Peyer's patch (tissue), 4 donors: ENCODE measurements around the gene CALM3.

Source experiments
- POLR2A ChIP-seq, 2 donors: fragments of 450-650 bp; IDR thresholded peaks; one replicate each; pipeline ENCODE4 v1.5.1; 2017; ENCODE audit warnings: antibody characterized with exemption in 2 of 2, mild to moderate bottlenecking in 2 of 2, moderate library complexity in 2 of 2
- TF ChIP-seq, protein P1 (sequence below), 6 experiments: fragments of 450-650 bp in 4 of 6; fragments of 200-600 bp in 2 of 6; sonication (generic) in 1 of 6; IDR thresholded peaks; one replicate each; pipeline ENCODE4 v1.5.1; 2017 to 2019; ENCODE audit warnings: antibody characterized with exemption in 6 of 6, mild to moderate bottlenecking in 3 of 6, moderate library complexity in 1 of 6

DNA sequence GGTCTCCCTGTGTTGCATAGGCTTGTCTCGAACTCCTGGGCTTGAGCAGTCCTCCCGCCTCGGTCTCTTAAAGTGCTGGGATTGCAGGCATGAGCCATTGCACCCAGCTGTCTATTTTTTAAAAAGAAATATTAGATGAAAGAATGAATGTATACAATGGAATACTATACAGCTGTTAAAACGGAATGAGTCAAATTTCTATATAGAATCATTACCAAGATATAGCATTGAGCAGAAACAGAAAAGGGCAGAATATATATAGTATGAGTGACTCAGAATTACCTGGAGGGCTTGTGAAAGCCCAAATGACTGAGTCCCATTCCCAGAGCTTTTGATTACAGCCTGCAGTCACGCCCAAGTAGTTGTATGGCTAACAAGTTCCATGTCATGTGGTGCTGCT is 55.4 kb downstream of the CALM3 start:
- TF ChIP-seq, protein P1, sequence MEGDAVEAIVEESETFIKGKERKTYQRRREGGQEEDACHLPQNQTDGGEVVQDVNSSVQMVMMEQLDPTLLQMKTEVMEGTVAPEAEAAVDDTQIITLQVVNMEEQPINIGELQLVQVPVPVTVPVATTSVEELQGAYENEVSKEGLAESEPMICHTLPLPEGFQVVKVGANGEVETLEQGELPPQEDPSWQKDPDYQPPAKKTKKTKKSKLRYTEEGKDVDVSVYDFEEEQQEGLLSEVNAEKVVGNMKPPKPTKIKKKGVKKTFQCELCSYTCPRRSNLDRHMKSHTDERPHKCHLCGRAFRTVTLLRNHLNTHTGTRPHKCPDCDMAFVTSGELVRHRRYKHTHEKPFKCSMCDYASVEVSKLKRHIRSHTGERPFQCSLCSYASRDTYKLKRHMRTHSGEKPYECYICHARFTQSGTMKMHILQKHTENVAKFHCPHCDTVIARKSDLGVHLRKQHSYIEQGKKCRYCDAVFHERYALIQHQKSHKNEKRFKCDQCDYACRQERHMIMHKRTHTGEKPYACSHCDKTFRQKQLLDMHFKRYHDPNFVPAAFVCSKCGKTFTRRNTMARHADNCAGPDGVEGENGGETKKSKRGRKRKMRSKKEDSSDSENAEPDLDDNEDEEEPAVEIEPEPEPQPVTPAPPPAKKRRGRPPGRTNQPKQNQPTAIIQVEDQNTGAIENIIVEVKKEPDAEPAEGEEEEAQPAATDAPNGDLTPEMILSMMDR (IDR thresholded peaks at IDR 0.05) = no peak
- no peak for TF ChIP-seq POLR2A (IDR thresholded peaks at IDR 0.05)
